T-helper 22 cell (primary cell): ENCODE results near the gene S100PBP.
A peak's percentile ranks its signal among the peaks of the same experiment; 100 is the strongest.

Experiments
- DNase-seq: peaks from one replicate; pipeline ENCODE4 v3.0.0-alpha.2; 2020; ENCODE audit warnings: low read depth

The S100PBP gene

GRCh38 chr1:32817159-32817814, at the start of gene S100PBP, which contains the start of gene YARS1:
Gene S100PBP, plus strand, starts transcription at chr1:32817653. Its CDS starts 8,447 bp downstream, at chr1:32826100.
Gene YARS1, minus strand, starts transcription at chr1:32817358. Its CDS starts 114 bp downstream, at chr1:32817244.
- DNase-seq = peak; percentile 99

GRCh38 chr1:32768110-32768850, 49.2 kb upstream of the S100PBP start:
- DNase-seq = no peak

- DNase-seq = no peak
Observed at GRCh38 chr1:32769524-32770220, 47.8 kb upstream of the S100PBP start.

- no peak for DNase-seq
Observed at GRCh38 chr1:32770221-32770731, 47.2 kb upstream of the S100PBP start.

GRCh38 chr1:32770741-32771548, 46.5 kb upstream of the S100PBP start:
- no peak for DNase-seq

GRCh38 chr1:32771561-32772280, 45.7 kb upstream of the S100PBP start:
- DNase-seq = no peak

GRCh38 chr1:32772281-32773017, 45.0 kb upstream of the S100PBP start:
- no peak for DNase-seq

GRCh38 chr1:32773018-32773763, 44.3 kb upstream of the S100PBP start:
- peak; percentile 19 for DNase-seq

- no peak for DNase-seq
Observed at GRCh38 chr1:32773764-32774463, 43.5 kb upstream of the S100PBP start.

GRCh38 chr1:32774464-32774808, 43.0 kb upstream of the S100PBP start:
- DNase-seq = no peak

- no peak for DNase-seq
Observed at GRCh38 chr1:32774950-32775634, 42.4 kb upstream of the S100PBP start.

- DNase-seq = no peak
Observed at GRCh38 chr1:32775640-32776337, 41.7 kb upstream of the S100PBP start.

- no peak for DNase-seq
Observed at GRCh38 chr1:32779242-32779641, 38.2 kb upstream of the S100PBP start.

- DNase-seq = no peak
Observed at GRCh38 chr1:32780005-32780404, 37.4 kb upstream of the S100PBP start.

GRCh38 chr1:32780628-32781234, 36.7 kb upstream of the S100PBP start:
- DNase-seq = no peak

- DNase-seq = no peak
Observed at GRCh38 chr1:32782086-32782485, 35.4 kb upstream of the S100PBP start.

- DNase-seq = no peak
Observed at GRCh38 chr1:32783851-32784250, 33.6 kb upstream of the S100PBP start.
